ENCODE results near the gene MAGI1. TPM values are rescaled to one million over a fixed set of nuclear protein-coding genes. Genes with fewer than 3 reads are reported as not detected.
A peak's percentile ranks its signal among the peaks of the same experiment; 100 is the strongest.

Gene MAGI1
- polyA plus RNA-seq, 1 of the 3 experiments (the other 2 are of a cell fraction), result 10.3 TPM

DNA sequence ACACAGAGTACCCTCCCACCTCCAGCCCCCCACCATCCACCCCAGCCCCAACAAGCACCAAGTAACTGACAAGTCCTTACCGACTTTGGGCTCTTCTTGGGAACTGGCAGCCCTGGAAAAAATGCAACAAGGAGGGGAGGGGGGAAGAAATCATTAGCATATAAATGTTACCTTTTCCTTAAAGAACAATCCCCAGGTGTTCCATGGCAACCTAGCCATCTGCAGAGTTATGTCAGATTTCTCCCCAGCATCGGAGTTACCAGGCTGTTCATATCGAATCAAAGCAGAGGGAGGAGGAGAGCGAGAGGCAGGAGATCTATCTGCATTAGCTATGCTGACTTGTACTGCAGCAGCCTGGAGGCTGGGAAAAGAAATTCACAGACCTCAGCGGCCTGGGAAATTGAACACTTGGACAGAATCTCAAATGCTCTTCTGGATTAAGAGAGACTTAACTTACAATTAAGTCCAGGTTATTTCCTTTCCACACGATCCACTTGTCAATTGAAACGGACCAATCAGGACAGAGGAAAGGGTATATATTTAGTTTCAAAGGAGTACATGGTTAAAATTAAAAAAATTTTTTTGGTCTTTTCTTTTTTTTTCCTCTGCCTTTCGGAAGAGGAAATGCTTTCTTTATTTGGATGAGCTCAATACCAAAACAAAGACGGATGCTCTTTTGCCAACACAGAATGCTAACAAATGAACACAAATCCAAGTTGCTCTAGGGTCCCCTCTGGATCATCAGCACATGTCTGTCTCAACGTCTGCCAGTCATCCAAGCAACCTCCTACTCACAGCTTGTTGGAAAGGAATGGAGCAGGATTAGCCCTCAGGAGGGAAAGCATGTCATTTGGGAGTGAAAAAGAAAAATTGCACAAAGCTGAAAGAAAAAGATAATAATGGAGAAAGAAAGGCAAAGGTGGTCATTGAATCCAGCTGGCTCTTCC is 637.1 kb downstream of the MAGI1 start:
- peaks cover 11% of the 10 kb centered on the region for H3F3A ChIP-seq (replicated peaks; ENCODE audit: insufficient read depth)
- peaks cover 0 to under 1% of the 10 kb centered on the region in 2 experiments for H3K36me3 ChIP-seq (replicated peaks in 1 of 2; ENCODE audit: control insufficient read depth in 1 of 2, insufficient read depth in 2 of 2, low read length in 1 of 2)
- H3K4me3 ChIP-seq (ENCODE audit: low read depth in 2 of 2, low read length in 1 of 2), result no peak overlapping the region
- 0 out of 2 replicates have a peak, but pooled peaks cover 3% of the 10 kb centered on the region for H4K20me1 ChIP-seq (ENCODE audit: insufficient read depth)
- H3K27me3 ChIP-seq (ENCODE audit: insufficient read depth), result no peaks in the 10 kb centered on the region
- ChIA-PET POLR2A (no interaction called here), CTCF (interaction anchor here (0.7 to 1.6 kb wide), 6 partner anchors 10 to 734 kb away, joined by 3 to 4 read pairs (median 3); no protein-coding TSS in a partner anchor)
- no peak for DNase-seq
- TF ChIP-seq CHD2 (IDR thresholded peaks at IDR 0.05; ENCODE audit: low read length, partially characterized antibody), result no peak
- no peak for TF ChIP-seq FOSL2 (IDR thresholded peaks at IDR 0.05; ENCODE audit: borderline replicate concordance, low read depth)
- no peak for TF ChIP-seq RCOR1 (IDR thresholded peaks at IDR 0.05; ENCODE audit: low read length)
- TF ChIP-seq, protein P1, sequence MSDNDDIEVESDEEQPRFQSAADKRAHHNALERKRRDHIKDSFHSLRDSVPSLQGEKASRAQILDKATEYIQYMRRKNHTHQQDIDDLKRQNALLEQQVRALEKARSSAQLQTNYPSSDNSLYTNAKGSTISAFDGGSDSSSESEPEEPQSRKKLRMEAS (IDR thresholded peaks at IDR 0.05; ENCODE audit: low read depth), result no peak
- no peak for TF ChIP-seq EZH2phosphoT487 (IDR thresholded peaks at IDR 0.05; ENCODE audit: borderline replicate concordance, low read depth)
- no peak for TF ChIP-seq EP300 (IDR thresholded peaks at IDR 0.05; ENCODE audit: borderline replicate concordance in 1 of 2, low read depth in 1 of 2, low read length in 1 of 2)
- TF ChIP-seq, protein P2, sequence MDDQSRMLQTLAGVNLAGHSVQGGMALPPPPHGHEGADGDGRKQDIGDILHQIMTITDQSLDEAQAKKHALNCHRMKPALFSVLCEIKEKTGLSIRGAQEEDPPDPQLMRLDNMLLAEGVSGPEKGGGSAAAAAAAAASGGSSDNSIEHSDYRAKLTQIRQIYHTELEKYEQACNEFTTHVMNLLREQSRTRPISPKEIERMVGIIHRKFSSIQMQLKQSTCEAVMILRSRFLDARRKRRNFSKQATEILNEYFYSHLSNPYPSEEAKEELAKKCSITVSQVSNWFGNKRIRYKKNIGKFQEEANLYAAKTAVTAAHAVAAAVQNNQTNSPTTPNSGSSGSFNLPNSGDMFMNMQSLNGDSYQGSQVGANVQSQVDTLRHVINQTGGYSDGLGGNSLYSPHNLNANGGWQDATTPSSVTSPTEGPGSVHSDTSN (IDR thresholded peaks at IDR 0.05), result no peak
- TF ChIP-seq YY1 (IDR thresholded peaks at IDR 0.05; ENCODE audit: low read depth), result no peak
- no peak for TF ChIP-seq POLR2AphosphoS5 (IDR thresholded peaks at IDR 0.05; ENCODE audit: low read depth, low read length)
- no peak for TF ChIP-seq RAD21 (IDR thresholded peaks at IDR 0.05; ENCODE audit: low read length)
- TF ChIP-seq FOXM1 (IDR thresholded peaks at IDR 0.05; ENCODE audit: low read depth), result no peak
- TF ChIP-seq RXRA (IDR thresholded peaks at IDR 0.05; ENCODE audit: borderline replicate concordance, low read depth), result no peak
- TF ChIP-seq, protein P3, sequence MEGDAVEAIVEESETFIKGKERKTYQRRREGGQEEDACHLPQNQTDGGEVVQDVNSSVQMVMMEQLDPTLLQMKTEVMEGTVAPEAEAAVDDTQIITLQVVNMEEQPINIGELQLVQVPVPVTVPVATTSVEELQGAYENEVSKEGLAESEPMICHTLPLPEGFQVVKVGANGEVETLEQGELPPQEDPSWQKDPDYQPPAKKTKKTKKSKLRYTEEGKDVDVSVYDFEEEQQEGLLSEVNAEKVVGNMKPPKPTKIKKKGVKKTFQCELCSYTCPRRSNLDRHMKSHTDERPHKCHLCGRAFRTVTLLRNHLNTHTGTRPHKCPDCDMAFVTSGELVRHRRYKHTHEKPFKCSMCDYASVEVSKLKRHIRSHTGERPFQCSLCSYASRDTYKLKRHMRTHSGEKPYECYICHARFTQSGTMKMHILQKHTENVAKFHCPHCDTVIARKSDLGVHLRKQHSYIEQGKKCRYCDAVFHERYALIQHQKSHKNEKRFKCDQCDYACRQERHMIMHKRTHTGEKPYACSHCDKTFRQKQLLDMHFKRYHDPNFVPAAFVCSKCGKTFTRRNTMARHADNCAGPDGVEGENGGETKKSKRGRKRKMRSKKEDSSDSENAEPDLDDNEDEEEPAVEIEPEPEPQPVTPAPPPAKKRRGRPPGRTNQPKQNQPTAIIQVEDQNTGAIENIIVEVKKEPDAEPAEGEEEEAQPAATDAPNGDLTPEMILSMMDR (IDR thresholded peaks at IDR 0.05), result no peak
- no peak for TF ChIP-seq NFIC (IDR thresholded peaks at IDR 0.05; ENCODE audit: borderline replicate concordance)
- no peak for TF ChIP-seq MEF2A (IDR thresholded peaks at IDR 0.05; ENCODE audit: borderline replicate concordance, low read depth)
- TF ChIP-seq, protein P4, sequence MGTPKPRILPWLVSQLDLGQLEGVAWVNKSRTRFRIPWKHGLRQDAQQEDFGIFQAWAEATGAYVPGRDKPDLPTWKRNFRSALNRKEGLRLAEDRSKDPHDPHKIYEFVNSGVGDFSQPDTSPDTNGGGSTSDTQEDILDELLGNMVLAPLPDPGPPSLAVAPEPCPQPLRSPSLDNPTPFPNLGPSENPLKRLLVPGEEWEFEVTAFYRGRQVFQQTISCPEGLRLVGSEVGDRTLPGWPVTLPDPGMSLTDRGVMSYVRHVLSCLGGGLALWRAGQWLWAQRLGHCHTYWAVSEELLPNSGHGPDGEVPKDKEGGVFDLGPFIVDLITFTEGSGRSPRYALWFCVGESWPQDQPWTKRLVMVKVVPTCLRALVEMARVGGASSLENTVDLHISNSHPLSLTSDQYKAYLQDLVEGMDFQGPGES (IDR thresholded peaks at IDR 0.05; ENCODE audit: low read depth, low read length), result no peak
- no peak for TF ChIP-seq TEAD4 (IDR thresholded peaks at IDR 0.05; ENCODE audit: borderline replicate concordance, insufficient read depth)
- TF ChIP-seq, protein P5, sequence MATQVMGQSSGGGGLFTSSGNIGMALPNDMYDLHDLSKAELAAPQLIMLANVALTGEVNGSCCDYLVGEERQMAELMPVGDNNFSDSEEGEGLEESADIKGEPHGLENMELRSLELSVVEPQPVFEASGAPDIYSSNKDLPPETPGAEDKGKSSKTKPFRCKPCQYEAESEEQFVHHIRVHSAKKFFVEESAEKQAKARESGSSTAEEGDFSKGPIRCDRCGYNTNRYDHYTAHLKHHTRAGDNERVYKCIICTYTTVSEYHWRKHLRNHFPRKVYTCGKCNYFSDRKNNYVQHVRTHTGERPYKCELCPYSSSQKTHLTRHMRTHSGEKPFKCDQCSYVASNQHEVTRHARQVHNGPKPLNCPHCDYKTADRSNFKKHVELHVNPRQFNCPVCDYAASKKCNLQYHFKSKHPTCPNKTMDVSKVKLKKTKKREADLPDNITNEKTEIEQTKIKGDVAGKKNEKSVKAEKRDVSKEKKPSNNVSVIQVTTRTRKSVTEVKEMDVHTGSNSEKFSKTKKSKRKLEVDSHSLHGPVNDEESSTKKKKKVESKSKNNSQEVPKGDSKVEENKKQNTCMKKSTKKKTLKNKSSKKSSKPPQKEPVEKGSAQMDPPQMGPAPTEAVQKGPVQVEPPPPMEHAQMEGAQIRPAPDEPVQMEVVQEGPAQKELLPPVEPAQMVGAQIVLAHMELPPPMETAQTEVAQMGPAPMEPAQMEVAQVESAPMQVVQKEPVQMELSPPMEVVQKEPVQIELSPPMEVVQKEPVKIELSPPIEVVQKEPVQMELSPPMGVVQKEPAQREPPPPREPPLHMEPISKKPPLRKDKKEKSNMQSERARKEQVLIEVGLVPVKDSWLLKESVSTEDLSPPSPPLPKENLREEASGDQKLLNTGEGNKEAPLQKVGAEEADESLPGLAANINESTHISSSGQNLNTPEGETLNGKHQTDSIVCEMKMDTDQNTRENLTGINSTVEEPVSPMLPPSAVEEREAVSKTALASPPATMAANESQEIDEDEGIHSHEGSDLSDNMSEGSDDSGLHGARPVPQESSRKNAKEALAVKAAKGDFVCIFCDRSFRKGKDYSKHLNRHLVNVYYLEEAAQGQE (IDR thresholded peaks at IDR 0.05; ENCODE audit: low read depth, low read length), result no peak
- TF ChIP-seq, protein P6, sequence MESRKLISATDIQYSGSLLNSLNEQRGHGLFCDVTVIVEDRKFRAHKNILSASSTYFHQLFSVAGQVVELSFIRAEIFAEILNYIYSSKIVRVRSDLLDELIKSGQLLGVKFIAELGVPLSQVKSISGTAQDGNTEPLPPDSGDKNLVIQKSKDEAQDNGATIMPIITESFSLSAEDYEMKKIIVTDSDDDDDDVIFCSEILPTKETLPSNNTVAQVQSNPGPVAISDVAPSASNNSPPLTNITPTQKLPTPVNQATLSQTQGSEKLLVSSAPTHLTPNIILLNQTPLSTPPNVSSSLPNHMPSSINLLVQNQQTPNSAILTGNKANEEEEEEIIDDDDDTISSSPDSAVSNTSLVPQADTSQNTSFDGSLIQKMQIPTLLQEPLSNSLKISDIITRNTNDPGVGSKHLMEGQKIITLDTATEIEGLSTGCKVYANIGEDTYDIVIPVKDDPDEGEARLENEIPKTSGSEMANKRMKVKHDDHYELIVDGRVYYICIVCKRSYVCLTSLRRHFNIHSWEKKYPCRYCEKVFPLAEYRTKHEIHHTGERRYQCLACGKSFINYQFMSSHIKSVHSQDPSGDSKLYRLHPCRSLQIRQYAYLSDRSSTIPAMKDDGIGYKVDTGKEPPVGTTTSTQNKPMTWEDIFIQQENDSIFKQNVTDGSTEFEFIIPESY (IDR thresholded peaks at IDR 0.05; ENCODE audit: borderline replicate concordance, low read depth), result no peak
- TF ChIP-seq, protein P7, sequence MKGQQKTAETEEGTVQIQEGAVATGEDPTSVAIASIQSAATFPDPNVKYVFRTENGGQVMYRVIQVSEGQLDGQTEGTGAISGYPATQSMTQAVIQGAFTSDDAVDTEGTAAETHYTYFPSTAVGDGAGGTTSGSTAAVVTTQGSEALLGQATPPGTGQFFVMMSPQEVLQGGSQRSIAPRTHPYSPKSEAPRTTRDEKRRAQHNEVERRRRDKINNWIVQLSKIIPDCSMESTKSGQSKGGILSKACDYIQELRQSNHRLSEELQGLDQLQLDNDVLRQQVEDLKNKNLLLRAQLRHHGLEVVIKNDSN (IDR thresholded peaks at IDR 0.05; ENCODE audit: borderline replicate concordance, low read depth), result no peak
- no peaks in the 10 kb centered on the region for H3K9me3 ChIP-seq
- peak overlapping the region; percentile 16; the same call in 1 of the 2 replicates for H3K4me2 ChIP-seq
- H3K9me2 ChIP-seq, result no peaks in the 10 kb centered on the region
- 91% methylated on average over 10 of the region's 10 CpGs for WGBS (ENCODE audit: low lambda C conversion rate)
- H3K27ac ChIP-seq (ENCODE audit: low read depth in 2 of 2, low read length in 1 of 2), result peak overlapping the region in 1 of 2 experiments; percentile 58; a peak in 1 of 4 replicates
- H3K9ac ChIP-seq, result no peak overlapping the region
- no peak overlapping the region for H2AFZ ChIP-seq (ENCODE audit: low read depth)
- H3K79me2 ChIP-seq (ENCODE audit: insufficient read depth), result no peaks in the 10 kb centered on the region; the same call in 1 of the 2 replicates
- H3K4me1 ChIP-seq (ENCODE audit: control insufficient read depth in 1 of 2, insufficient read depth in 2 of 2, low read depth in 1 of 2, low read length in 1 of 2), result peaks cover 5 to 6% of the 10 kb centered on the region in 2 experiments; a peak in 3 of 4 replicates

Data from SK-N-SH (cell line).